HUES64 (cell line): ENCODE data around the gene FRMD8.

Source experiments
- H3K27ac ChIP-seq: 2 replicates; pipeline ENCODE4 v1.7.0; 2013; ENCODE audit warnings: low read depth, low read length, inconsistent platforms
- H3K27me3 ChIP-seq: 2 replicates; pipeline ENCODE4 v1.6.1; 2013; ENCODE audit warnings: mild to moderate bottlenecking, low read length; ENCODE audit not compliant: insufficient read depth
- H3K36me3 ChIP-seq: 2 replicates; pipeline ENCODE4 v1.6.1; 2013; ENCODE audit warnings: mild to moderate bottlenecking, low read length; ENCODE audit not compliant: insufficient read depth
- H3K4me1 ChIP-seq: 2 replicates; pipeline ENCODE4 v1.6.1; 2013; ENCODE audit warnings: mild to moderate bottlenecking, low read length, moderate library complexity; ENCODE audit not compliant: insufficient read depth
- H3K4me3 ChIP-seq: 2 replicates; pipeline ENCODE4 v1.5.1; 2013; ENCODE audit warnings: mild to moderate bottlenecking, low read length, moderate library complexity
- H3K9ac ChIP-seq: 2 replicates; pipeline ENCODE4 v1.6.1; 2013; ENCODE audit warnings: mild to moderate bottlenecking, low read depth, low read length
- H3K9me3 ChIP-seq: 2 replicates; pipeline ENCODE4 v1.6.1; 2013; ENCODE audit warnings: low read depth, low read length; ENCODE audit not compliant: insufficient read depth
- WGBS: fragments of 150-250, 120-280 bp; methylation state at CpG from one replicate; pipeline ENCODE4 v1.1.7; 2013; ENCODE audit warnings: missing lambda C conversion rate; 5-methylcytosine and 5-hydroxymethylcytosine counted together

Gene FRMD8

GRCh38 chr11:65422633-65423515, 36.4 kb downstream of the FRMD8 start, which contains the start of gene NEAT1:
TSS of gene NEAT1 (plus strand) at chr11:65422798.
- Histone ChIP-seq H3K36me3 (0 out of 2 replicates have a peak, but pooled peaks cover 4% of the 10 kb centered on the region), H3K4me3 (peak within 1 kb of the TSS; percentile 65), H3K9ac (peak within 1 kb of the TSS; percentile 92), H3K4me1 (peaks cover 82% of the 10 kb centered on the region), H3K27ac (peak within 1 kb of the TSS; percentile 92), H3K27me3 (no peaks in the 10 kb centered on the region), H3K9me3 (no peaks in the 10 kb centered on the region)
- 28% methylated on average over 40 of the region's 40 CpGs for WGBS

- H3K4me1 ChIP-seq = peaks cover 83% of the 10 kb centered on the region
- H3K27me3 ChIP-seq = no peaks in the 10 kb centered on the region
- peak overlapping the region; percentile 92 for H3K9ac ChIP-seq
- H3K36me3 ChIP-seq = 0 out of 2 replicates have a peak, but pooled peaks cover 4% of the 10 kb centered on the region
- H3K4me3 ChIP-seq = peak overlapping the region; percentile 65
- no peak overlapping the region; the same call in 1 of the 2 replicates for H3K27ac ChIP-seq
- H3K9me3 ChIP-seq = no peaks in the 10 kb centered on the region
- WGBS = 63% methylated on average over 19 of the region's 19 CpGs
Observed at GRCh38 chr11:65423516-65424204, 37.2 kb downstream of the FRMD8 start.

- no peak overlapping the region for H3K27ac ChIP-seq
- H3K9ac ChIP-seq = peak overlapping the region; percentile 92
- H3K4me3 ChIP-seq = peak overlapping the region; percentile 65
- no peaks in the 10 kb centered on the region for H3K27me3 ChIP-seq
- H3K4me1 ChIP-seq = peaks cover 84% of the 10 kb centered on the region
- H3K9me3 ChIP-seq = no peaks in the 10 kb centered on the region
- 0 out of 2 replicates have a peak, but pooled peaks cover 4% of the 10 kb centered on the region for H3K36me3 ChIP-seq
- 54% methylated on average over 18 of the region's 18 CpGs for WGBS
Observed at GRCh38 chr11:65424205-65425104, 38.0 kb downstream of the FRMD8 start.

- no peaks in the 10 kb centered on the region for H3K27me3 ChIP-seq
- H3K27ac ChIP-seq = no peak overlapping the region
- WGBS = 47% methylated on average over 9 of the region's 9 CpGs
- H3K9me3 ChIP-seq = no peaks in the 10 kb centered on the region
- H3K4me3 ChIP-seq = peak overlapping the region; percentile 65
- H3K36me3 ChIP-seq = 0 out of 2 replicates have a peak, but pooled peaks cover 4% of the 10 kb centered on the region
- H3K4me1 ChIP-seq = peaks cover 83% of the 10 kb centered on the region
- H3K9ac ChIP-seq = peak overlapping the region; percentile 20; the same call in 1 of the 2 replicates
Observed at GRCh38 chr11:65425105-65425970, 38.9 kb downstream of the FRMD8 start.

- peaks cover 75% of the 10 kb centered on the region for H3K4me1 ChIP-seq
Observed at GRCh38 chr11:65425971-65426838, 39.8 kb downstream of the FRMD8 start.

GRCh38 chr11:65426839-65427690, 40.6 kb downstream of the FRMD8 start:
- H3K9me3 ChIP-seq = no peaks in the 10 kb centered on the region
- H3K27me3 ChIP-seq = no peaks in the 10 kb centered on the region
- peaks cover 67% of the 10 kb centered on the region for H3K4me1 ChIP-seq
- WGBS = 83% methylated on average over 10 of the region's 10 CpGs
- peak overlapping the region; percentile 50; the same call in 1 of the 2 replicates for H3K27ac ChIP-seq
- 0 out of 2 replicates have a peak, but pooled peaks cover 4% of the 10 kb centered on the region for H3K36me3 ChIP-seq
- peak overlapping the region; percentile 65 for H3K4me3 ChIP-seq
- peak overlapping the region; percentile 27; the same call in 1 of the 2 replicates for H3K9ac ChIP-seq

More at GRCh38 chr11:65425971-65426838, 39.8 kb downstream of the FRMD8 start:
- H3K27me3 ChIP-seq = no peaks in the 10 kb centered on the region
- H3K9ac ChIP-seq = peak overlapping the region; percentile 20; the same call in 1 of the 2 replicates
- peak overlapping the region; percentile 65 for H3K4me3 ChIP-seq
- 77% methylated on average over 7 of the region's 9 CpGs for WGBS
- 0 out of 2 replicates have a peak, but pooled peaks cover 4% of the 10 kb centered on the region for H3K36me3 ChIP-seq
- no peaks in the 10 kb centered on the region for H3K9me3 ChIP-seq
- H3K27ac ChIP-seq = peak overlapping the region; percentile 50; the same call in 1 of the 2 replicates

GRCh38 chr11:65427691-65428577, 41.5 kb downstream of the FRMD8 start:
- H3K4me1 ChIP-seq = peaks cover 65% of the 10 kb centered on the region
- no peak overlapping the region for H3K4me3 ChIP-seq
- no peak overlapping the region for H3K9ac ChIP-seq
- 78% methylated on average over 11 of the region's 11 CpGs for whole genome bisulfite sequencing
- H3K27ac ChIP-seq = no peak overlapping the region
- no peaks in the 10 kb centered on the region for H3K27me3 ChIP-seq
- no peaks in the 10 kb centered on the region for H3K9me3 ChIP-seq
- 0 out of 2 replicates have a peak, but pooled peaks cover 4% of the 10 kb centered on the region for H3K36me3 ChIP-seq

GRCh38 chr11:65428578-65429067, 42.2 kb downstream of the FRMD8 start:
- WGBS = 65% methylated on average over 5 of the region's 5 CpGs

More at GRCh38 chr11:65428578-65429067, 42.2 kb downstream of the FRMD8 start:
- H3K4me1 ChIP-seq = peaks cover 58% of the 10 kb centered on the region
- no peaks in the 10 kb centered on the region for H3K27me3 ChIP-seq
- no peak overlapping the region for H3K4me3 ChIP-seq
- 0 out of 2 replicates have a peak, but pooled peaks cover 4% of the 10 kb centered on the region for H3K36me3 ChIP-seq
- H3K9ac ChIP-seq = no peak overlapping the region
- H3K9me3 ChIP-seq = no peaks in the 10 kb centered on the region
- no peak overlapping the region for H3K27ac ChIP-seq
